ENCODE results near the gene LDHAL6A. TPM values are rescaled to one million over a fixed set of nuclear protein-coding genes. Genes with fewer than 3 reads are reported as not detected.

Gene LDHAL6A
- total RNA-seq, 4 donors from 2014 or later: not detected

GRCh38 chr11:18459634-18460033, 4.0 kb downstream of the LDHAL6A start:
- intact Hi-C loops (cut with DNase I; ENCODE audit: low total_unique reads): no loop called here
- TF ChIP-seq, protein P1, sequence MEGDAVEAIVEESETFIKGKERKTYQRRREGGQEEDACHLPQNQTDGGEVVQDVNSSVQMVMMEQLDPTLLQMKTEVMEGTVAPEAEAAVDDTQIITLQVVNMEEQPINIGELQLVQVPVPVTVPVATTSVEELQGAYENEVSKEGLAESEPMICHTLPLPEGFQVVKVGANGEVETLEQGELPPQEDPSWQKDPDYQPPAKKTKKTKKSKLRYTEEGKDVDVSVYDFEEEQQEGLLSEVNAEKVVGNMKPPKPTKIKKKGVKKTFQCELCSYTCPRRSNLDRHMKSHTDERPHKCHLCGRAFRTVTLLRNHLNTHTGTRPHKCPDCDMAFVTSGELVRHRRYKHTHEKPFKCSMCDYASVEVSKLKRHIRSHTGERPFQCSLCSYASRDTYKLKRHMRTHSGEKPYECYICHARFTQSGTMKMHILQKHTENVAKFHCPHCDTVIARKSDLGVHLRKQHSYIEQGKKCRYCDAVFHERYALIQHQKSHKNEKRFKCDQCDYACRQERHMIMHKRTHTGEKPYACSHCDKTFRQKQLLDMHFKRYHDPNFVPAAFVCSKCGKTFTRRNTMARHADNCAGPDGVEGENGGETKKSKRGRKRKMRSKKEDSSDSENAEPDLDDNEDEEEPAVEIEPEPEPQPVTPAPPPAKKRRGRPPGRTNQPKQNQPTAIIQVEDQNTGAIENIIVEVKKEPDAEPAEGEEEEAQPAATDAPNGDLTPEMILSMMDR (IDR thresholded peaks at IDR 0.05): no peak
- no peak for TF ChIP-seq POLR2A (IDR thresholded peaks at IDR 0.05)
- 84 to 88% methylated on average over 4 of the region's 4 CpGs for WGBS, 2 donors

GRCh38 chr11:18461909-18462308, 6.3 kb downstream of the LDHAL6A start:
- no peak overlapping the region for H3K4me3 ChIP-seq (ENCODE audit: low read depth, poor library complexity, severe bottlenecking)
- no peak for TF ChIP-seq POLR2A (IDR thresholded peaks at IDR 0.05)
- TF ChIP-seq, protein P1 (IDR thresholded peaks at IDR 0.05): no peak
- WGBS, 2 donors: 90 to 94% methylated on average over 6 of the region's 6 CpGs
- no peak for DNase-seq (ENCODE audit: low spot score in 2 of 2)
- intact Hi-C loops (cut with DNase I; ENCODE audit: low total_unique reads): no loop called here

More at GRCh38 chr11:18459634-18460033, 4.0 kb downstream of the LDHAL6A start:
- DNase-seq (ENCODE audit: low spot score in 2 of 2): no peak
- H3K4me3 ChIP-seq (ENCODE audit: low read depth, poor library complexity, severe bottlenecking): no peak overlapping the region

DNA sequence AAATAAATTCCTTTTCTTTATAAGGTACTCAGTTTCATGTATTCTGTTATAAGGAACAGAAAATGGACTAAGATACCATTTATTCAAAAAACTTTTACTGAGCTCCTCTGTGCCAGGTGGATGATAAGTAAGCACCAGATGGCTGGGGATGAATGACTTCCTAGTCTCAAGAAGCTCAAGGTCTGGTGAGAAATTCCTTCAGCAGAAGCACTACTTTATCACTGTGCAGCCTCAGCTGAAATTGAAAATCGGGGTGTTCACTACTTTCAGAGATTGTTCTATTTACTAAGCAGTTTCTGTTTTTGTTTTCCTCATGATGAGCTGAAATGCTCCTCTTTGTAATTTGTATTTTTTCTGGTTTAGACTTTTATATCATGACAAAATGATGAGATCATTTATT, 7.8 kb downstream of the LDHAL6A start:
- 84 to 85% methylated on average over 1 of the region's 1 CpG for WGBS, 2 donors
- DNase-seq (ENCODE audit: low spot score in 2 of 2): no peak
- intact Hi-C loops (cut with DNase I; ENCODE audit: low total_unique reads): no loop called here
- no peak for TF ChIP-seq POLR2A (IDR thresholded peaks at IDR 0.05)
- TF ChIP-seq, protein P1 (IDR thresholded peaks at IDR 0.05): no peak
- no peak overlapping the region for H3K4me3 ChIP-seq (ENCODE audit: low read depth, poor library complexity, severe bottlenecking)

GRCh38 chr11:18466402-18466801, 10.7 kb downstream of the LDHAL6A start:
- TF ChIP-seq, protein P1 (IDR thresholded peaks at IDR 0.05): no peak
- no peak for TF ChIP-seq POLR2A (IDR thresholded peaks at IDR 0.05)
- no peak overlapping the region for H3K4me3 ChIP-seq (ENCODE audit: low read depth, poor library complexity, severe bottlenecking)
- no peak for DNase-seq (ENCODE audit: low spot score in 2 of 2)
- intact Hi-C loops (cut with DNase I; ENCODE audit: low total_unique reads): no loop called here
- WGBS, 2 donors: 96 to 100% methylated on average over 2 of the region's 2 CpGs

DNA sequence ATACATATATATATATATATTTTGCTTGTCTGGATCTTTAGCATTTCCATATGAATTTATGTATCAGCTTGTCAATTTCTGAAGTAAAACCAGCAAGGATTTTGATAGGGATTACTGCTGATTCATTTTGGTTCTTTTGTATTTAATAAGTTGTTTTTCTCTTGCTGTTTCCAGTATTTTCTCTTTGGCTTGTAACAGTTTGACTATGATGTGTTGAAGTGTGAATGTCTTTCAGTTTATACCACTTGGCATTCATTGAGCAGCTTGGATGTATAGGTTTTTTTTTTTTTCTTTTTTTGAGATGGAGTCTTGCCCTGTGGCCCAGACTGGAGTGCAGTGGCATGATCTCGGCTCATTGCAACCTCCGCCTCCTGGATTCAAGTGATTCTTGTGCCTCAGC, 12.4 kb downstream of the LDHAL6A start:
- DNase-seq (ENCODE audit: low spot score in 2 of 2): no peak
- whole genome bisulfite sequencing, 2 donors: 92 to 94% methylated on average over 2 of the region's 2 CpGs
- H3K4me3 ChIP-seq (ENCODE audit: low read depth, poor library complexity, severe bottlenecking): no peak overlapping the region
- TF ChIP-seq, protein P1 (IDR thresholded peaks at IDR 0.05): no peak
- TF ChIP-seq POLR2A (IDR thresholded peaks at IDR 0.05): no peak
- intact Hi-C loops (cut with DNase I; ENCODE audit: low total_unique reads): no loop called here

DNA sequence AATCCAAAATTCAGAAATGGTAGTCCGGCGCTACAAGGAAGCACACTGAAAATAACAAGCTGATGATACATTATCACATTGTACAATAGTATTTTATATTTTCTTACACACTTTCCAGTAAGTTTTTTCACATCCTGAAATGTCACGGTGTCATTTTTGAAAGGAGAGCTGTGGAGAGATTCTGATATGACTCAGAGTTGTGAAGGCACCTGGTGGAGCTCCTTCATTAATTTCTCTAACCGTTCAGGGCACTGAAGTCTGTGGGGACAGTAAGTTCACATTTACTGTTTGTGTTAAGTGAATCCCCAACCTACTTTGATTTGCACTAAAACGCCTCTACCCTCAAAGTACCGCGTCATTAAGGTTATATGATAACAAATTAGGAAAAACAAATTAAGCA, 13.3 kb downstream of the LDHAL6A start:
- 91 to 92% methylated on average over 7 of the region's 7 CpGs for WGBS, 2 donors
- DNase-seq (ENCODE audit: low spot score in 2 of 2): no peak
- no peak overlapping the region for H3K4me3 ChIP-seq (ENCODE audit: low read depth, poor library complexity, severe bottlenecking)
- no peak for TF ChIP-seq POLR2A (IDR thresholded peaks at IDR 0.05)
- intact Hi-C loops (cut with DNase I; ENCODE audit: low total_unique reads): no loop called here

All from lower leg skin (tissue), 4 donors.